HCT116 (cell line): ENCODE results near the gene DRC7. TPM values are rescaled to one million over a fixed set of nuclear protein-coding genes. Genes with fewer than 3 reads are reported as not detected.

Experiments used
- ATAC-seq: fragments of 200-7000 bp; cut with Tn5 transposase; 2 replicates; pipeline ENCODE4 v1.9.1; 2020; ENCODE audit warnings: mild to moderate bottlenecking, moderate library complexity
- BruUV-seq: library from RNA; stranded (reverse); fragments of 400-500 nt; replicated peaks from 2 replicates; lab custom pipeline; 2021; lab: Mats Ljungman, UMichigan
- CTCF ChIA-PET: fragments of 300-600 bp; sonication (Branson Sonifier 250); formaldehyde crosslinking; loops from one replicate; lab custom pipeline; 2021; ENCODE audit warnings: antibody characterized with exemption; lab: Charles Lee
- POLR2A ChIA-PET: fragments of 300-600, 350-600 bp; sonication (Branson Sonifier 250); formaldehyde crosslinking; loops from one replicate; lab custom pipeline; 2021; ENCODE audit warnings: antibody characterized with exemption; lab: Charles Lee
- RAD21 ChIA-PET, 2 experiments: fragments of 300-600 bp; sonication (Branson Sonifier 250); formaldehyde crosslinking; loops; one replicate each; lab custom pipeline; 2023; ENCODE audit warnings: low total read pairs in 2 of 2; ENCODE audit not compliant: uncharacterized antibody in 2 of 2, unreplicated experiment in 2 of 2, low non-redundant PET in 1 of 2; lab: Charles Lee
- DNase-seq: peaks from one replicate; pipeline ENCODE4 v3.0.0-alpha.2; 2010; ENCODE audit warnings: low read depth, low spot score
- H2AFZ ChIP-seq: fragments of 200-600 bp; shearing (Covaris generic), sonication (generic); 2 replicates; pipeline ENCODE4 v1.6.1; 2017; ENCODE audit warnings: low read depth, mixed run types, mixed read lengths, antibody characterized with exemption, low read length; ENCODE audit not compliant: poor library complexity, severe bottlenecking
- H3K27ac ChIP-seq: 2 replicates; pipeline ENCODE4 v1.5.1; 2012; ENCODE audit warnings: low read depth, low read length
- H3K27me3 ChIP-seq: fragments of 200-600 bp; sonication (generic); 2 replicates; pipeline ENCODE4 v1.6.1; 2016; ENCODE audit warnings: mixed run types, low read length, mixed read lengths; ENCODE audit not compliant: insufficient read depth
- H3K36me3 ChIP-seq, 2 experiments: fragments of 200-500 bp in 1 of 2; fragments of 200-600 bp in 1 of 2; sonication (Bioruptor generic) in 1 of 2; sonication (generic) in 1 of 2; 2 replicates each; pipeline versions ENCODE4 v1.5.1 to v1.6.1; 2014 to 2016; ENCODE audit warnings: low read length in 2 of 2, inconsistent platforms in 1 of 2, mixed read lengths in 1 of 2, mixed run types in 1 of 2; ENCODE audit not compliant: insufficient read depth in 2 of 2, control insufficient read depth in 1 of 2
- H3K4me1 ChIP-seq, 2 experiments: fragments of 200-600 bp in 1 of 2; sonication (generic) in 1 of 2; 2 replicates each; pipeline versions ENCODE4 v1.5.1 to v1.6.1; 2012 to 2017; ENCODE audit warnings: low read length in 2 of 2, inconsistent platforms in 1 of 2, mild to moderate bottlenecking in 1 of 2, mixed read lengths in 1 of 2, mixed run types in 1 of 2, moderate library complexity in 1 of 2; ENCODE audit not compliant: insufficient read depth in 2 of 2, control insufficient read depth in 1 of 2
- H3K4me2 ChIP-seq: fragments of 200-600 bp; sonication (generic); 2 replicates; pipeline ENCODE4 v1.6.1; 2017; ENCODE audit warnings: mixed run types, low read length, mixed read lengths
- H3K4me3 ChIP-seq, 2 experiments: fragments of 200-600 bp in 1 of 2; sonication (generic) in 1 of 2; replicated peaks in 1 of 2; 2 replicates each; pipeline ENCODE4 v1.5.1; 2011 to 2016; ENCODE audit warnings: low read length in 2 of 2, control low read depth in 1 of 2, low read depth in 1 of 2, mild to moderate bottlenecking in 1 of 2, mixed read lengths in 1 of 2, mixed run types in 1 of 2
- H3K79me2 ChIP-seq: fragments of 200-600 bp; sonication (generic); 2 replicates; pipeline ENCODE4 v1.6.1; 2017; ENCODE audit warnings: mild to moderate bottlenecking, mixed run types, low read length, moderate library complexity, mixed read lengths; ENCODE audit not compliant: insufficient read depth
- H3K9ac ChIP-seq: fragments of 200-600 bp; sonication (generic); 2 replicates; pipeline ENCODE4 v1.6.1; 2016; ENCODE audit warnings: low read length, mixed read lengths
- H3K9me2 ChIP-seq: fragments of 200-600 bp; sonication (generic), shearing (Covaris generic); 2 replicates; pipeline ENCODE4 v1.6.1; 2017; ENCODE audit warnings: mixed run types, mild to moderate bottlenecking, moderate library complexity; ENCODE audit not compliant: insufficient read depth
- H3K9me3 ChIP-seq, 2 experiments: fragments of 200-500 bp in 1 of 2; fragments of 200-600 bp in 1 of 2; sonication (Bioruptor generic) in 1 of 2; sonication (generic) in 1 of 2; 2 replicates each; pipeline ENCODE4 v1.6.1; 2014 to 2017; ENCODE audit warnings: low read length in 2 of 2, mixed read lengths in 2 of 2, inconsistent platforms in 1 of 2, low read depth in 1 of 2, mild to moderate bottlenecking in 1 of 2, mixed run types in 1 of 2, moderate library complexity in 1 of 2; ENCODE audit not compliant: control insufficient read depth in 1 of 2, insufficient read depth in 1 of 2
- H4K20me1 ChIP-seq: fragments of 200-600 bp; sonication (generic), shearing (Covaris generic); 2 replicates; pipeline ENCODE4 v1.6.1; 2017; ENCODE audit warnings: mixed run types, mild to moderate bottlenecking, moderate library complexity; ENCODE audit not compliant: insufficient read depth
- CBX3 ChIP-seq: IDR thresholded peaks from 2 replicates; pipeline ENCODE4 v1.6.1; 2012; ENCODE audit warnings: low read depth
- CEBPB ChIP-seq: IDR thresholded peaks from 2 replicates; pipeline ENCODE4 v1.6.1; 2012; ENCODE audit warnings: low read depth
- EGR1 ChIP-seq: IDR thresholded peaks from 2 replicates; pipeline ENCODE4 v1.6.1; 2012; ENCODE audit warnings: low read depth
- RAD21 ChIP-seq: IDR thresholded peaks from 2 replicates; pipeline ENCODE4 v1.6.1; 2012; ENCODE audit warnings: low read depth, mild to moderate bottlenecking
- SIN3A ChIP-seq: IDR thresholded peaks from 2 replicates; pipeline ENCODE4 v1.6.1; 2012; ENCODE audit warnings: low read depth
- YY1 ChIP-seq: IDR thresholded peaks from 2 replicates; pipeline ENCODE4 v1.6.1; 2011; ENCODE audit warnings: low read length, low read depth, moderate library complexity, mild to moderate bottlenecking; ENCODE audit not compliant: insufficient replicate concordance; ENCODE audit errors: extremely low read depth
- ZFX ChIP-seq: fragments of 450-650 bp; IDR thresholded peaks from 2 replicates; pipeline ENCODE4 v1.6.1; 2017
- intact Hi-C: fragments of 100-400 bp; cut with micrococcal nuclease; formaldehyde crosslinking; loops from 2 replicates; pipeline ENCODE4 v1.10.0; 2022
- total RNA-seq: library from RNA; stranded (reverse); gene quantifications from one replicate; pipeline ENCODE4 v1.2.1, GENCODE V29; 2021; ENCODE audit not compliant: unreplicated experiment
- TF ChIP-seq, protein P1 (sequence below): IDR thresholded peaks from 2 replicates; pipeline ENCODE4 v1.6.1; 2012
- TF ChIP-seq, protein P2 (sequence below): IDR thresholded peaks from 2 replicates; pipeline ENCODE4 v1.6.1; 2012
- TF ChIP-seq, protein P3 (sequence below): IDR thresholded peaks from 2 replicates; pipeline ENCODE4 v1.6.1; 2012; ENCODE audit warnings: low read depth

The DRC7 gene
- total RNA-seq, 1 experiment from 2014 or later, result 0.91 TPM

DNA sequence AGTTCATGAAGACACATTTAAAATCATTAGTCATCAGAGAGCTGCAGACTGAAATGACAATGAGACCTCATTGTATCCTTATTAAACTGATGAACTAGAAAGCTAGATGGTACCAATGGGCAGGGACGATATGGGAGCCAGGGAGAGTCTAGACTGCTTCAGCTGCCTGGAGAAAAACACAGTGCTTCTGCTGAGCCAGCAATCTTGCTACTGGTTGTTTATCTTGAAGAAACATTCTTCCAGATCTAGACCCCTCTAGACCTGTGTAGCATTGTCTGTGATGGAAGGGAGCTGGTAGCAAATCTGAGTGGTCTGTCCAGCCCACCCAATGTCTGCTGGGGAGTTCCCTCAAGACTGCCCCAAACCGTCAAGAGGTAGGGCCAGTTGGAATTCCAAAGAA lies 2.0 kb upstream of the DRC7 start:
- ChIA-PET RAD21 (no interaction called here), CTCF (no interaction called here), POLR2A (no interaction called here)
- Histone ChIP-seq H3K9me2 (no peaks in the 10 kb centered on the region), H3K4me2 (no peak overlapping the region), H4K20me1 (no peaks in the 10 kb centered on the region), H3K9ac (no peak overlapping the region), H3K79me2 (no peaks in the 10 kb centered on the region), H3K4me3 (no peak overlapping the region), H3K4me1 (peaks cover 0 to 4% of the 10 kb centered on the region in 2 experiments; a peak in 1 of 4 replicates), H3K36me3 (no peaks in the 10 kb centered on the region), H2AFZ (no peak overlapping the region), H3K27me3 (no peaks in the 10 kb centered on the region), H3K9me3 (no peaks in the 10 kb centered on the region), H3K27ac (no peak overlapping the region)
- TF ChIP-seq, protein P1, sequence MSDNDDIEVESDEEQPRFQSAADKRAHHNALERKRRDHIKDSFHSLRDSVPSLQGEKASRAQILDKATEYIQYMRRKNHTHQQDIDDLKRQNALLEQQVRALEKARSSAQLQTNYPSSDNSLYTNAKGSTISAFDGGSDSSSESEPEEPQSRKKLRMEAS, result no peak
- TF ChIP-seq ZFX (no peak), YY1 (no peak), CEBPB (no peak), EGR1 (no peak), SIN3A (no peak), RAD21 (no peak), CBX3 (no peak)
- TF ChIP-seq, protein P2, sequence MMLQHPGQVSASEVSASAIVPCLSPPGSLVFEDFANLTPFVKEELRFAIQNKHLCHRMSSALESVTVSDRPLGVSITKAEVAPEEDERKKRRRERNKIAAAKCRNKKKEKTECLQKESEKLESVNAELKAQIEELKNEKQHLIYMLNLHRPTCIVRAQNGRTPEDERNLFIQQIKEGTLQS, result no peak
- TF ChIP-seq, protein P3, sequence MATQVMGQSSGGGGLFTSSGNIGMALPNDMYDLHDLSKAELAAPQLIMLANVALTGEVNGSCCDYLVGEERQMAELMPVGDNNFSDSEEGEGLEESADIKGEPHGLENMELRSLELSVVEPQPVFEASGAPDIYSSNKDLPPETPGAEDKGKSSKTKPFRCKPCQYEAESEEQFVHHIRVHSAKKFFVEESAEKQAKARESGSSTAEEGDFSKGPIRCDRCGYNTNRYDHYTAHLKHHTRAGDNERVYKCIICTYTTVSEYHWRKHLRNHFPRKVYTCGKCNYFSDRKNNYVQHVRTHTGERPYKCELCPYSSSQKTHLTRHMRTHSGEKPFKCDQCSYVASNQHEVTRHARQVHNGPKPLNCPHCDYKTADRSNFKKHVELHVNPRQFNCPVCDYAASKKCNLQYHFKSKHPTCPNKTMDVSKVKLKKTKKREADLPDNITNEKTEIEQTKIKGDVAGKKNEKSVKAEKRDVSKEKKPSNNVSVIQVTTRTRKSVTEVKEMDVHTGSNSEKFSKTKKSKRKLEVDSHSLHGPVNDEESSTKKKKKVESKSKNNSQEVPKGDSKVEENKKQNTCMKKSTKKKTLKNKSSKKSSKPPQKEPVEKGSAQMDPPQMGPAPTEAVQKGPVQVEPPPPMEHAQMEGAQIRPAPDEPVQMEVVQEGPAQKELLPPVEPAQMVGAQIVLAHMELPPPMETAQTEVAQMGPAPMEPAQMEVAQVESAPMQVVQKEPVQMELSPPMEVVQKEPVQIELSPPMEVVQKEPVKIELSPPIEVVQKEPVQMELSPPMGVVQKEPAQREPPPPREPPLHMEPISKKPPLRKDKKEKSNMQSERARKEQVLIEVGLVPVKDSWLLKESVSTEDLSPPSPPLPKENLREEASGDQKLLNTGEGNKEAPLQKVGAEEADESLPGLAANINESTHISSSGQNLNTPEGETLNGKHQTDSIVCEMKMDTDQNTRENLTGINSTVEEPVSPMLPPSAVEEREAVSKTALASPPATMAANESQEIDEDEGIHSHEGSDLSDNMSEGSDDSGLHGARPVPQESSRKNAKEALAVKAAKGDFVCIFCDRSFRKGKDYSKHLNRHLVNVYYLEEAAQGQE, result no peak
- DNase-seq (no peak), ATAC-seq (no peak)
- intact Hi-C loops, result no loop called here
- no TSS peak for BruUV-seq
